T1000 (cell line): ENCODE measurements around the gene SOAT2.

Experiments used
- DNase-seq: peaks from one replicate; lab custom pipeline; 2025; ENCODE audit warnings: mixed read lengths; lab: John Stamatoyannopoulos, UW

SOAT2 gene

GRCh38 chr12:53102883-53103807 lies at the start of gene SOAT2:
Gene SOAT2 (plus strand): TSS chr12:53103486. CDS start chr12:53103578, 92 bp downstream.
- DNase-seq: no peak

GRCh38 chr12:53054112-53054878 lies 49.0 kb upstream of the SOAT2 start:
- DNase-seq: no peak

GRCh38 chr12:53055471-53056266 lies 47.6 kb upstream of the SOAT2 start:
- DNase-seq: no peak

- DNase-seq: no peak
Measured at GRCh38 chr12:53056296-53056695, 47.0 kb upstream of the SOAT2 start.

GRCh38 chr12:53056901-53057300 lies 46.4 kb upstream of the SOAT2 start:
- DNase-seq: no peak

GRCh38 chr12:53057816-53058500 lies 45.3 kb upstream of the SOAT2 start:
- no peak for DNase-seq

- DNase-seq: no peak
Measured at GRCh38 chr12:53058674-53059433, 44.4 kb upstream of the SOAT2 start.

GRCh38 chr12:53059434-53060063 lies 43.7 kb upstream of the SOAT2 start:
- DNase-seq: no peak

GRCh38 chr12:53060064-53060720 lies 43.1 kb upstream of the SOAT2 start:
- no peak for DNase-seq

GRCh38 chr12:53060721-53061276 lies 42.5 kb upstream of the SOAT2 start:
- DNase-seq: no peak

GRCh38 chr12:53061404-53062010 lies 41.8 kb upstream of the SOAT2 start:
- no peak for DNase-seq

GRCh38 chr12:53062011-53062961 lies 41.0 kb upstream of the SOAT2 start:
- no peak for DNase-seq

GRCh38 chr12:53062977-53063707 lies 40.1 kb upstream of the SOAT2 start:
- no peak for DNase-seq

- DNase-seq: peak; percentile 57
Measured at GRCh38 chr12:53063708-53064612, 39.3 kb upstream of the SOAT2 start.

GRCh38 chr12:53064613-53065436 lies 38.5 kb upstream of the SOAT2 start:
- DNase-seq: no peak
